ENCODE measurements around the gene SLC66A3.

- TF ChIP-seq CTCF (IDR thresholded peaks at IDR 0.05; ENCODE audit: insufficient read depth, low read length, poor library complexity, severe bottlenecking) (no peak), EZH2phosphoT487 (conservative IDR thresholded peaks at IDR 0.05; ENCODE audit: low read length) (no peak)
Measured at GRCh38 chr2:11133936-11134320, 21.3 kb upstream of the SLC66A3 start.

Data from SU-DHL-6 (cell line).